Prostate gland (tissue), 2 donors: Measurements from ENCODE around the gene THAP10. TPM values are rescaled to one million over a fixed set of nuclear protein-coding genes. Genes with fewer than 3 reads are reported as not detected.

Experiments used
- DNase-seq: peaks from one replicate; pipeline ENCODE4 v3.0.0-alpha.2; 2019; ENCODE audit warnings: low spot score
- H3K27ac ChIP-seq, 2 donors: fragments of 200-600 bp; sonication (generic); 2 replicates each; pipeline ENCODE4 v1.5.1; 2017 to 2019
- H3K27me3 ChIP-seq: fragments of 200-600 bp; sonication (generic); replicated peaks from 2 replicates; pipeline ENCODE4 v1.5.1; 2019; ENCODE audit not compliant: insufficient read depth
- H3K36me3 ChIP-seq, 2 donors: fragments of 200-600 bp; sonication (generic); 1 replicate in 1 of 2; 2 replicates in 1 of 2; pipeline versions ENCODE4 v1.5.1 to v1.8.1; 2017 to 2019
- H3K4me1 ChIP-seq: fragments of 200-600 bp; sonication (generic); replicated peaks from 2 replicates; pipeline ENCODE4 v1.5.1; 2019
- H3K4me3 ChIP-seq, 2 donors: fragments of 200-600 bp; sonication (generic); 2 replicates each; pipeline ENCODE4 v1.5.1; 2017 to 2019
- H3K9me3 ChIP-seq: fragments of 200-600 bp; sonication (generic); 2 replicates; pipeline ENCODE4 v1.5.1; 2017
- CTCF ChIP-seq, 4 experiments: fragments of 200-600 bp in 2 of 4; fragments of 450-650 bp in 2 of 4; sonication (generic) in 2 of 4; IDR thresholded peaks; 1 replicate in 3 of 4; 2 replicates in 1 of 4; pipeline ENCODE4 v1.5.1; 2016 to 2019; ENCODE audit warnings: antibody characterized with exemption in 4 of 4, mild to moderate bottlenecking in 2 of 4, moderate library complexity in 2 of 4
- POLR2A ChIP-seq: fragments of 450-650 bp; IDR thresholded peaks from one replicate; pipeline ENCODE4 v1.6.1; 2016; ENCODE audit warnings: antibody characterized with exemption, mild to moderate bottlenecking
- POLR2AphosphoS5 ChIP-seq: sonication (generic); formaldehyde crosslinking; IDR thresholded peaks from one replicate; pipeline ENCODE4 v1.6.1; 2017; ENCODE audit warnings: antibody characterized with exemption
- WGBS: methylation state at CpG from one replicate; pipeline ENCODE4 v1.1.5; 2018; 5-methylcytosine and 5-hydroxymethylcytosine counted together
- intact Hi-C: fragments of 100-400 bp; cut with DNase I; formaldehyde crosslinking; loops from one replicate; pipeline ENCODE4 v1.14.2; 2022
- total RNA-seq, 2 donors: library from RNA; depleted of rRNA; stranded (reverse); fragments of >200 nt; gene quantifications; one replicate each; pipeline ENCODE4 v1.1.0, GENCODE V29; 2016

The THAP10 gene
- total RNA-seq, 2 donors from 2014 or later, result 3.2 to 6.6 TPM

- Histone ChIP-seq H3K9me3 (no peaks in the 10 kb centered on the region), H3K4me1 (no peaks in the 10 kb centered on the region), H3K27me3 (no peaks in the 10 kb centered on the region), H3K27ac (peak overlapping the region; percentile 84 to 88), H3K36me3 (no peaks in the 10 kb centered on the region), H3K4me3 (peak overlapping the region; percentile 76 to 82)
- WGBS, result 37% methylated on average over 4 of the region's 4 CpGs
- intact Hi-C loops, result no loop called here
- TF ChIP-seq CTCF (IDR thresholded peaks at IDR 0.05) (peak in 1 of 4 experiments; percentile 16), POLR2AphosphoS5 (no peak), POLR2A (no peak)
- no peak for DNase-seq
Observed at GRCh38 chr15:70854666-70854976, 37.6 kb downstream of the THAP10 start.

- TF ChIP-seq POLR2A (peak; percentile 47), CTCF (IDR thresholded peaks at IDR 0.05) (no peak), POLR2AphosphoS5 (peak; percentile 8)
- under 1% methylated on average over 54 of the region's 78 CpGs for WGBS
- intact Hi-C loops, result no loop called here
- Histone ChIP-seq H3K36me3 (no peaks in the 10 kb centered on the region), H3K9me3 (no peaks in the 10 kb centered on the region), H3K4me3 (peak within 1 kb of the TSS; percentile 76 to 82), H3K27ac (peak within 1 kb of the TSS; percentile 84 to 88), H3K27me3 (no peaks in the 10 kb centered on the region), H3K4me1 (no peaks in the 10 kb centered on the region)
- DNase-seq, result peak; percentile 46
Observed at GRCh38 chr15:70853973-70854665, 38.1 kb downstream of the THAP10 start, which contains the start of gene LARP6. TSS of gene LARP6 (minus strand) at chr15:70854157. CDS start at chr15:70854088, 69 bp downstream.

GRCh38 chr15:70853318-70853972, 38.8 kb downstream of the THAP10 start:
- no peak for TF ChIP-seq CTCF (IDR thresholded peaks at IDR 0.05)
- peak; percentile 13 for TF ChIP-seq POLR2AphosphoS5
- TF ChIP-seq POLR2A, result no peak
- Histone ChIP-seq H3K27ac (peak overlapping the region; percentile 84 to 88), H3K4me1 (no peaks in the 10 kb centered on the region), H3K9me3 (no peaks in the 10 kb centered on the region), H3K27me3 (no peaks in the 10 kb centered on the region), H3K4me3 (peak overlapping the region; percentile 76 to 82), H3K36me3 (no peaks in the 10 kb centered on the region)
- intact Hi-C loops, result no loop called here
- 2% methylated on average over 51 of the region's 54 CpGs for WGBS
- DNase-seq, result no peak

GRCh38 chr15:70852501-70853317, 39.5 kb downstream of the THAP10 start:
- Histone ChIP-seq H3K4me3 (peak overlapping the region; percentile 76 to 82), H3K9me3 (no peaks in the 10 kb centered on the region), H3K27me3 (no peaks in the 10 kb centered on the region), H3K36me3 (no peaks in the 10 kb centered on the region), H3K4me1 (no peaks in the 10 kb centered on the region), H3K27ac (peak overlapping the region; percentile 84 to 88)
- DNase-seq, result no peak
- TF ChIP-seq CTCF (IDR thresholded peaks at IDR 0.05), result no peak
- no peak for TF ChIP-seq POLR2A
- no peak for TF ChIP-seq POLR2AphosphoS5
- intact Hi-C loops, result no loop called here
- 42% methylated on average over 11 of the region's 11 CpGs for WGBS
